Trophoblast cell (in vitro differentiated cells and primary cell): ENCODE measurements around the gene S100A8.

Source experiments
- DNase-seq, 2 donors: peaks; one replicate each; pipeline ENCODE4 v3.0.0-alpha.2; 2016
- H2AFZ ChIP-seq: 2 replicates; pipeline ENCODE4 v1.6.1; 2013; ENCODE audit warnings: low read length, moderate library complexity, mild to moderate bottlenecking; ENCODE audit not compliant: insufficient read depth, poor library complexity
- H2AK5ac ChIP-seq: 2 replicates; pipeline ENCODE4 v1.6.1; 2013; ENCODE audit warnings: mild to moderate bottlenecking, low read length
- H2BK120ac ChIP-seq: 2 replicates; pipeline ENCODE4 v1.6.1; 2013; ENCODE audit warnings: low read length, mild to moderate bottlenecking, moderate library complexity; ENCODE audit not compliant: insufficient read depth, poor library complexity
- H2BK12ac ChIP-seq: 2 replicates; pipeline ENCODE4 v1.6.1; 2013; ENCODE audit warnings: mild to moderate bottlenecking, low read length, moderate library complexity
- H2BK5ac ChIP-seq: 2 replicates; pipeline ENCODE4 v1.6.1; 2013; ENCODE audit warnings: low read length, low read depth, moderate library complexity, mild to moderate bottlenecking; ENCODE audit not compliant: poor library complexity
- H3K14ac ChIP-seq: 2 replicates; pipeline ENCODE4 v1.6.1; 2013; ENCODE audit warnings: mild to moderate bottlenecking, low read length
- H3K18ac ChIP-seq: 2 replicates; pipeline ENCODE4 v1.6.1; 2013; ENCODE audit warnings: mild to moderate bottlenecking, low read length
- H3K23ac ChIP-seq: 2 replicates; pipeline ENCODE4 v1.6.1; 2013; ENCODE audit warnings: low read length
- H3K27ac ChIP-seq: 2 replicates; pipeline ENCODE4 v1.5.1; 2013; ENCODE audit warnings: low read depth, mild to moderate bottlenecking, inconsistent platforms, low read length, moderate library complexity
- H3K27me3 ChIP-seq: 2 replicates; pipeline ENCODE4 v1.6.1; 2013; ENCODE audit warnings: inconsistent platforms, mild to moderate bottlenecking, low read length, moderate library complexity; ENCODE audit not compliant: insufficient read depth
- H3K36me3 ChIP-seq, 2 experiments: 1 replicate in 1 of 2; 2 replicates in 1 of 2; pipeline ENCODE4 v1.6.1; 2013; ENCODE audit warnings: low read length in 2 of 2, mild to moderate bottlenecking in 2 of 2, moderate library complexity in 1 of 2; ENCODE audit not compliant: insufficient read depth in 2 of 2, control insufficient read depth in 1 of 2
- H3K4ac ChIP-seq: 2 replicates; pipeline ENCODE4 v1.6.1; 2013; ENCODE audit warnings: low read depth, mild to moderate bottlenecking, low read length, moderate library complexity
- H3K4me1 ChIP-seq, 2 experiments: 1 replicate in 1 of 2; 2 replicates in 1 of 2; pipeline ENCODE4 v1.6.1; 2013; ENCODE audit warnings: low read length in 2 of 2, mild to moderate bottlenecking in 2 of 2, moderate library complexity in 1 of 2; ENCODE audit not compliant: insufficient read depth in 2 of 2, control insufficient read depth in 1 of 2
- H3K4me2 ChIP-seq: 2 replicates; pipeline ENCODE4 v1.6.1; 2013; ENCODE audit warnings: inconsistent platforms, mild to moderate bottlenecking, low read length, moderate library complexity
- H3K4me3 ChIP-seq: 2 replicates; pipeline ENCODE4 v1.5.1; 2013; ENCODE audit warnings: mild to moderate bottlenecking, low read depth, low read length, inconsistent platforms
- H3K79me1 ChIP-seq: one replicate; pipeline ENCODE4 v1.6.1; 2013; ENCODE audit warnings: low read length
- H3K79me2 ChIP-seq: 2 replicates; pipeline ENCODE4 v1.6.1; 2013; ENCODE audit warnings: low read length, mild to moderate bottlenecking; ENCODE audit not compliant: control insufficient read depth, insufficient read depth, poor library complexity
- H3K9ac ChIP-seq: 2 replicates; pipeline ENCODE4 v1.6.1; 2013; ENCODE audit warnings: mild to moderate bottlenecking, low read length
- H3K9me3 ChIP-seq: 2 replicates; pipeline ENCODE4 v1.6.1; 2013; ENCODE audit warnings: low read depth, mild to moderate bottlenecking, control low read depth, inconsistent platforms, low read length; ENCODE audit not compliant: insufficient read depth
- H4K12ac ChIP-seq: 2 replicates; pipeline ENCODE4 v1.6.1; 2013; ENCODE audit warnings: low read depth, mild to moderate bottlenecking, low read length, moderate library complexity
- H4K8ac ChIP-seq: 2 replicates; pipeline ENCODE4 v1.6.1; 2013; ENCODE audit warnings: low read depth, mild to moderate bottlenecking, low read length, moderate library complexity
- H4K91ac ChIP-seq: one replicate; pipeline ENCODE4 v1.6.1; 2013; ENCODE audit warnings: low read depth, mild to moderate bottlenecking, low read length, moderate library complexity
- WGBS: extraction: QIAGEN DNeasy Blood & Tissue Kit; methylation state at CpG from one replicate; pipeline ENCODE4 v1.1.7; 2013; ENCODE audit warnings: missing lambda C conversion rate; ENCODE audit not compliant: insufficient read length, insufficient coverage; ENCODE audit errors: extremely low coverage; 5-methylcytosine and 5-hydroxymethylcytosine counted together

S100A8 gene

GRCh38 chr1:153365696-153366095, 25.2 kb downstream of the S100A8 start:
- no CpG with 5 or more reads among the region's 8 CpGs for WGBS
- Histone ChIP-seq H4K8ac (no peak overlapping the region), H4K91ac (peak overlapping the region; percentile 15), H3K79me1 (peaks cover 1% of the 10 kb centered on the region), H3K27ac (no peak overlapping the region), H3K4me3 (no peak overlapping the region), H2BK5ac (no peak overlapping the region), H3K9me3 (no peaks in the 10 kb centered on the region), H3K4me2 (no peak overlapping the region), H2BK120ac (no peak overlapping the region), H2AFZ (no peak overlapping the region), H3K14ac (no peak overlapping the region), H3K9ac (no peak overlapping the region), H3K23ac (no peak overlapping the region), H2BK12ac (no peak overlapping the region), H3K4ac (no peak overlapping the region), H3K36me3 (no peaks in the 10 kb centered on the region), H3K79me2 (no peaks in the 10 kb centered on the region), H3K4me1 (peaks cover 20 to 22% of the 10 kb centered on the region in 2 experiments), H3K18ac (no peak overlapping the region), H3K27me3 (no peaks in the 10 kb centered on the region), H2AK5ac (no peak overlapping the region), H4K12ac (no peak overlapping the region)
- no peak for DNase-seq

- no peak overlapping the region for H2AK5ac ChIP-seq
- DNase-seq, result peak; percentile 87 to 92
- peaks cover 1% of the 10 kb centered on the region for H3K79me1 ChIP-seq
- peak overlapping the region; percentile 34 for H2BK120ac ChIP-seq
- no peak overlapping the region for H3K4ac ChIP-seq
- H3K14ac ChIP-seq, result no peak overlapping the region
- H2BK12ac ChIP-seq, result peak overlapping the region; percentile 30
- H3K18ac ChIP-seq, result no peak overlapping the region
- no peaks in the 10 kb centered on the region for H3K27me3 ChIP-seq
- H3K9ac ChIP-seq, result no peak overlapping the region
- H2AFZ ChIP-seq, result no peak overlapping the region
- H4K8ac ChIP-seq, result no peak overlapping the region
- no peak overlapping the region for H3K4me3 ChIP-seq
- no peaks in the 10 kb centered on the region for H3K9me3 ChIP-seq
- H3K79me2 ChIP-seq, result no peaks in the 10 kb centered on the region
- H3K36me3 ChIP-seq, result no peaks in the 10 kb centered on the region
- no peak overlapping the region for H4K12ac ChIP-seq
- no peak overlapping the region for H2BK5ac ChIP-seq
- peak overlapping the region; percentile 48 for H3K27ac ChIP-seq
- WGBS, result no CpG with 5 or more reads among the region's 12 CpGs
- H3K4me1 ChIP-seq, result peaks cover 20 to 22% of the 10 kb centered on the region in 2 experiments
- no peak overlapping the region for H3K23ac ChIP-seq
- no peak overlapping the region for H3K4me2 ChIP-seq
- H4K91ac ChIP-seq, result peak overlapping the region; percentile 40
Observed at GRCh38 chr1:153364766-153365666, 25.9 kb downstream of the S100A8 start.

- peak overlapping the region; percentile 48 for H3K27ac ChIP-seq
- no peaks in the 10 kb centered on the region for H3K9me3 ChIP-seq
- H3K18ac ChIP-seq, result no peak overlapping the region
- H3K23ac ChIP-seq, result no peak overlapping the region
- H2BK12ac ChIP-seq, result no peak overlapping the region
- peak overlapping the region; percentile 6 for H3K4me2 ChIP-seq
- no peak overlapping the region for H2BK120ac ChIP-seq
- H3K14ac ChIP-seq, result no peak overlapping the region
- H3K27me3 ChIP-seq, result no peaks in the 10 kb centered on the region
- no peak overlapping the region for H2BK5ac ChIP-seq
- H3K4me1 ChIP-seq, result peaks cover 20 to 22% of the 10 kb centered on the region in 2 experiments
- peaks cover 1% of the 10 kb centered on the region for H3K79me1 ChIP-seq
- peak overlapping the region; percentile 40 for H4K91ac ChIP-seq
- H3K79me2 ChIP-seq, result no peaks in the 10 kb centered on the region
- H3K9ac ChIP-seq, result no peak overlapping the region
- H3K4me3 ChIP-seq, result no peak overlapping the region
- H3K4ac ChIP-seq, result no peak overlapping the region
- H2AK5ac ChIP-seq, result no peak overlapping the region
- no peak overlapping the region for H2AFZ ChIP-seq
- DNase-seq, result peak; percentile 98 to 99
- no peak overlapping the region for H4K8ac ChIP-seq
- H3K36me3 ChIP-seq, result no peaks in the 10 kb centered on the region
- no peak overlapping the region for H4K12ac ChIP-seq
Observed at GRCh38 chr1:153364156-153364555, 26.7 kb downstream of the S100A8 start.

GRCh38 chr1:153363641-153364040, 27.2 kb downstream of the S100A8 start:
- H4K8ac ChIP-seq, result no peak overlapping the region
- no peaks in the 10 kb centered on the region for H3K36me3 ChIP-seq
- no peak overlapping the region for H3K4me3 ChIP-seq
- H3K9ac ChIP-seq, result no peak overlapping the region
- H3K9me3 ChIP-seq, result no peaks in the 10 kb centered on the region
- no peaks in the 10 kb centered on the region for H3K79me2 ChIP-seq
- no peak overlapping the region for H3K14ac ChIP-seq
- peaks cover 20 to 22% of the 10 kb centered on the region in 2 experiments for H3K4me1 ChIP-seq
- H3K27ac ChIP-seq, result no peak overlapping the region
- no peak overlapping the region for H2BK120ac ChIP-seq
- H3K4ac ChIP-seq, result no peak overlapping the region
- DNase-seq, result peak in 1 of 2 donors; percentile 32
- H4K91ac ChIP-seq, result peak overlapping the region; percentile 33
- H3K79me1 ChIP-seq, result peaks cover 1% of the 10 kb centered on the region
- no peak overlapping the region for H3K18ac ChIP-seq
- no peak overlapping the region for H3K23ac ChIP-seq
- no peak overlapping the region for H2AFZ ChIP-seq
- H2AK5ac ChIP-seq, result no peak overlapping the region
- no peak overlapping the region for H2BK12ac ChIP-seq
- no peak overlapping the region for H4K12ac ChIP-seq
- no CpG with 5 or more reads among the region's 3 CpGs for WGBS
- no peak overlapping the region for H3K4me2 ChIP-seq
- no peak overlapping the region for H2BK5ac ChIP-seq
- H3K27me3 ChIP-seq, result no peaks in the 10 kb centered on the region
